GM21717 (cell line): ENCODE measurements around the gene CDH19.
"Not testable (repeated sequence)": the region's sequence is repeated elsewhere in the genome, so short reads cannot be mapped to it uniquely, and the experiment has no call there.

ENCODE experiments used
- ATAC-seq: cut with Tn5 transposase; IDR thresholded peaks from one replicate; pipeline ENCODE4 v1.9.1; 2021; ENCODE audit warnings: mild to moderate bottlenecking, moderate library complexity; ENCODE audit not compliant: unreplicated experiment

Gene CDH19

GRCh38 chr18:66466184-66466583 is 137.7 kb downstream of the CDH19 start:
- ATAC-seq, result not testable (repeated sequence)

DNA sequence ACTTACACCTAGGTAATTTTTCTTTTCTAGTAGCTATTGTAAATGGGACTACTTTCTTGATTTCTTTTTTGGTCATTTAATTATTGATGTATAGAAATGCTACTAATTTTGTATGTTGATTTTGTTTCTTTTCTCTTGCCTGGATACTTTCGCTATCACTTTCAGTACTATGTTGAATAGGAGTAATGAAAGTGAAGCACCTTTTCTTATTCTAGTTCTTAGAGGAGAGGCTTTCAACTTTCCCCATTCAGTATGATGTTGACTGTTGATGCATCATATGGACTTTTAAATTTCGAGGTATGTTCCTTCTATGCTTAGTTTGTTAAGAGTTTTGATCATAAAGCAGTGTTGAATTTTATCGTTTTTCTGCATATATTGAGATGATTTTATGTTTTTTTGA is 142.5 kb downstream of the CDH19 start:
- ATAC-seq, result peak; percentile 83

DNA sequence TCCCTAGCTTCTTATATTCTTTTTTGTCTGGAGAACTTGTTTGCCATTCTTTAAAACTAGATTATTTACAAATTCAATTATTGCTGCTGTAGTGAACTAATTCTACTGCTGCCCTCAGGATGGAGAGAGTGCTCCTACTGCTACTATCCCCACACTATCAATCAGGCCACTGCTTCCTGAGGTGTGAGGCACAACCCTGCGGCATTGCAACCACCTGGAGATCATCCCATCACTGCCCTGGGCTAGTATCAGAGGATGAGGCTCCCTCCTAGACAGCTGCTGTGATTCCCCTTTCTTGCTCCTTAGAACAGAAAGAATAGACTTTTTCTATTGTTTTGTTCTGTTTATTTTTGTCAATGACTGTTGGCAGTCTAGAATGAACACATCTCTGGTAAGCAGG is 146.6 kb downstream of the CDH19 start:
- no peak for ATAC-seq
